H1 (cell line): ENCODE data around the gene CTIF. TPM values are rescaled to one million over a fixed set of nuclear protein-coding genes. Genes with fewer than 3 reads are reported as not detected.

ENCODE experiments used
- CHD2 ChIP-seq: IDR thresholded peaks from 2 replicates; pipeline ENCODE4 v1.6.1; 2012; ENCODE audit warnings: low read length, improper control_type of control experiment
- FOSL1 ChIP-seq: IDR thresholded peaks from 2 replicates; pipeline ENCODE4 v1.6.1; 2011; ENCODE audit warnings: mild to moderate bottlenecking, low read depth, low read length, moderate library complexity; ENCODE audit not compliant: insufficient read depth
- SAP30 ChIP-seq: fragments of 300-600 bp; sonication (generic); IDR thresholded peaks from 2 replicates; pipeline ENCODE4 v1.7.1; 2012; ENCODE audit warnings: low read length, moderate library complexity, mild to moderate bottlenecking, inconsistent platforms; ENCODE audit not compliant: insufficient read depth, insufficient replicate concordance
- TAF7 ChIP-seq: optimal IDR thresholded peaks from 2 replicates; pipeline ENCODE3; 2011; ENCODE audit warnings: low read depth, mild to moderate bottlenecking, inconsistent platforms, low read length, moderate library complexity, borderline replicate concordance
- TBP ChIP-seq: IDR thresholded peaks from 2 replicates; pipeline ENCODE4 v1.6.1; 2011; ENCODE audit warnings: low read depth, low read length, improper control_type of control experiment
- polyA plus RNA-seq, 7 experiments: library from polyadenylated mRNA; depleted of rRNA in 3 of 7; stranded (reverse) in 5 of 7; unstranded in 2 of 7; fragments of >200 nt in 5 of 7; fragments of 200-250 nt in 2 of 7; gene quantifications; 1 replicate in 5 of 7; 2 replicates in 1 of 7; 4 replicates in 1 of 7; pipeline versions ENCODE4 v1.2.1 to v1.2.3, GENCODE V29; 2011 to 2013; ENCODE audit warnings: missing spikeins in 2 of 7, mixed read lengths in 2 of 7
- total RNA-seq: library from RNA; stranded (reverse); fragmentation: NEBNext Ultra II Directional; extraction: Animal tissue kit (Norgen Biotek cat#: 25700); gene quantifications from 2 replicates; pipeline ENCODE4 v1.2.1, GENCODE V29; 2021

The CTIF gene
- total and polyA plus RNA-seq, 2 of the 8 experiments (the other 6 are each of a cell fraction or from before 2014, with no cell fraction given) = 9.0 to 17.8 TPM

DNA sequence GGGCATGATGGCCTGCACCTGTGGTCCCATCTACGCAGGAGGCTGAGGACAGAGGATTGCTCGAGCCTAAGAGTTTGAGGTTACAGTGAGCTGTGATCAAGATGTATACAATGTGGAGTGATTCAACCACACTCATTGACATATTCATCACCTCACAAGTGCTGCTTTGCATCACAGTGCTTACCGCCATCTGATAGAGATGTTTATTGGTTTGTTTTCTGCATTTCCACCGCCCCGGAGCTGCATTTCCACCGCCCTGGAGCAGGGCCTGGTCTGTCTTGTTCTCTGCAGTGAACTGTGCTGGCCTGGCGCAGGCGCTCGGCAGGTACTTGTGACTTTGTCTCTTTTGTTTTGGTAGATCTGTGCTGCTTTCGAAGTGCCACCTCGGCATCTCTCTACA, 315.9 kb downstream of the CTIF start (continued):
- TF ChIP-seq TAF7 (no peak), SAP30 (no peak), CHD2 (no peak), TBP (no peak), FOSL1 (no peak)
